Esophagus squamous epithelium (tissue), 5 donors: ENCODE data around the gene UNC79. TPM values are rescaled to one million over a fixed set of nuclear protein-coding genes. Genes with fewer than 3 reads are reported as not detected.

Experiments
- DNase-seq: peaks from one replicate; lab custom pipeline; 2025; lab: John Stamatoyannopoulos, UW
- H3K27ac ChIP-seq, 4 donors: fragments of 200-600 bp; sonication (generic); one replicate each; pipeline ENCODE4 v1.5.1; 2016 to 2019; ENCODE audit warnings: mild to moderate bottlenecking in 1 of 4
- H3K27me3 ChIP-seq, 4 donors: fragments of 200-600 bp; sonication (generic); 1 replicate in 3 of 4; 2 replicates in 1 of 4; pipeline versions ENCODE4 v1.5.1 to v1.6.0; 2017 to 2021; ENCODE audit warnings: antibody characterized with exemption in 1 of 4
- H3K36me3 ChIP-seq, 3 donors: fragments of 200-600 bp; sonication (generic); one replicate each; pipeline ENCODE4 v1.5.1; 2016 to 2019
- H3K4me1 ChIP-seq, 3 donors: fragments of 200-600 bp; sonication (generic); one replicate each; pipeline ENCODE4 v1.5.1; 2017 to 2019
- H3K4me3 ChIP-seq, 4 donors: fragments of 200-600 bp; sonication (generic); 1 replicate in 3 of 4; 2 replicates in 1 of 4; pipeline ENCODE4 v1.5.1; 2016 to 2019; ENCODE audit warnings: mild to moderate bottlenecking in 2 of 4, moderate library complexity in 1 of 4
- H3K9me3 ChIP-seq, 3 donors: fragments of 200-600 bp; sonication (generic); one replicate each; pipeline ENCODE4 v1.5.1; 2016 to 2019
- CTCF ChIP-seq, 6 experiments: fragments of 450-650 bp in 4 of 6; fragments of 200-600 bp in 2 of 6; sonication (generic) in 2 of 6; IDR thresholded peaks; one replicate each; pipeline ENCODE4 v1.5.1; 2016 to 2019; ENCODE audit warnings: antibody characterized with exemption in 6 of 6, mild to moderate bottlenecking in 4 of 6, moderate library complexity in 4 of 6
- POLR2A ChIP-seq, 4 donors: fragments of 450-650 bp; IDR thresholded peaks; one replicate each; pipeline ENCODE4 v1.6.1; 2017; ENCODE audit warnings: antibody characterized with exemption in 4 of 4, mild to moderate bottlenecking in 4 of 4, moderate library complexity in 3 of 4
- WGBS, 2 donors: methylation state at CpG; one replicate each; pipeline ENCODE4 v1.1.5; 2018; 5-methylcytosine and 5-hydroxymethylcytosine counted together
- intact Hi-C: fragments of 100-400 bp; cut with DNase I; formaldehyde crosslinking; loops from one replicate; pipeline ENCODE4 v1.15.0; 2022
- total RNA-seq, 4 donors: library from RNA; depleted of rRNA; stranded (reverse); fragments of >200 nt; gene quantifications; one replicate each; pipeline ENCODE4 v1.1.0, GENCODE V29; 2016
- donor health status: DM: yes; HTN: yes; CAD: no.

UNC79 gene
- total RNA-seq, 4 donors from 2014 or later = under 0.01 TPM; not detected in 3

- intact Hi-C loops = no loop called here
- H3K9me3 ChIP-seq = no peaks in the 10 kb centered on the region
- H3K27ac ChIP-seq = no peak overlapping the region
- H3K4me1 ChIP-seq = peaks cover 3 to 20% (median 4%) of the 10 kb centered on the region in 3 donors
- H3K27me3 ChIP-seq = peaks cover 0 to 11% (median 0%) of the 10 kb centered on the region in 4 donors
- DNase-seq = no peak
- H3K4me3 ChIP-seq = no peak overlapping the region
- 74 to 78% methylated on average over 4 of the region's 4 CpGs for WGBS, 2 donors
- H3K36me3 ChIP-seq = no peaks in the 10 kb centered on the region
- TF ChIP-seq POLR2A (IDR thresholded peaks at IDR 0.05) (no peak), CTCF (IDR thresholded peaks at IDR 0.05) (no peak)
Observed at GRCh38 chr14:93709249-93709648, 278.5 kb downstream of the UNC79 start.

- intact Hi-C loops = no loop called here
- Histone ChIP-seq H3K27ac (no peak overlapping the region), H3K4me3 (no peak overlapping the region), H3K36me3 (no peaks in the 10 kb centered on the region), H3K4me1 (peaks cover 3 to 20% (median 4%) of the 10 kb centered on the region in 3 donors), H3K27me3 (peaks cover 0 to 22% (median 0%) of the 10 kb centered on the region in 4 donors), H3K9me3 (no peaks in the 10 kb centered on the region)
- TF ChIP-seq POLR2A (IDR thresholded peaks at IDR 0.05) (no peak), CTCF (IDR thresholded peaks at IDR 0.05) (no peak)
- DNase-seq = no peak
- WGBS, 2 donors = 62 to 68% methylated on average over 4 to 6 of the region's 9 CpGs
Observed at GRCh38 chr14:93712079-93712837, 281.5 kb downstream of the UNC79 start.

GRCh38 chr14:93712838-93713724, 282.3 kb downstream of the UNC79 start:
- WGBS, 2 donors = 24 to 44% methylated on average over 13 to 14 of the region's 18 CpGs
- H3K4me3 ChIP-seq = no peak overlapping the region
- TF ChIP-seq POLR2A (IDR thresholded peaks at IDR 0.05) (no peak), CTCF (IDR thresholded peaks at IDR 0.05) (no peak)
- H3K4me1 ChIP-seq = peaks cover 3 to 20% (median 4%) of the 10 kb centered on the region in 3 donors
- no peak overlapping the region for H3K27ac ChIP-seq
- no peaks in the 10 kb centered on the region for H3K36me3 ChIP-seq
- H3K27me3 ChIP-seq = peaks cover 0 to 22% (median 0%) of the 10 kb centered on the region in 4 donors
- no peak for DNase-seq
- intact Hi-C loops = no loop called here
- no peaks in the 10 kb centered on the region for H3K9me3 ChIP-seq

GRCh38 chr14:93713726-93714405, 283.1 kb downstream of the UNC79 start:
- Histone ChIP-seq H3K27ac (no peak overlapping the region), H3K4me3 (no peak overlapping the region), H3K4me1 (peaks cover 3 to 20% (median 4%) of the 10 kb centered on the region in 3 donors), H3K9me3 (no peaks in the 10 kb centered on the region), H3K36me3 (no peaks in the 10 kb centered on the region), H3K27me3 (peaks cover 0 to 22% (median 0%) of the 10 kb centered on the region in 4 donors)
- no peak for DNase-seq
- WGBS, 2 donors = 44 to 53% methylated on average over 10 to 11 of the region's 13 CpGs
- TF ChIP-seq POLR2A (IDR thresholded peaks at IDR 0.05) (no peak), CTCF (IDR thresholded peaks at IDR 0.05) (no peak)
- intact Hi-C loops = no loop called here
